Left lung (tissue), 10 donors: ENCODE results near the gene WRNIP1. TPM values are rescaled to one million over a fixed set of nuclear protein-coding genes. Genes with fewer than 3 reads are reported as not detected.
A peak's percentile ranks its signal among the peaks of the same experiment; 100 is the strongest.

Experiments used
- ATAC-seq: fragments of 200-7000 bp; cut with Tn5 transposase; one replicate; pipeline ENCODE4 v1.9.1; 2020; ENCODE audit warnings: moderate library complexity
- DNase-seq, 4 donors: peaks; one replicate each; pipeline ENCODE4 v3.0.0-alpha.2; 2013 to 2020
- H3K27ac ChIP-seq, 2 donors: fragments of 200-600 bp; sonication (generic) in 1 of 2; one replicate each; pipeline versions ENCODE4 v1.5.0 to v1.8.0; 2020 to 2021
- H3K27me3 ChIP-seq, 2 donors: fragments of 200-600 bp; sonication (generic) in 1 of 2; one replicate each; pipeline versions ENCODE4 v1.5.0 to v1.8.0; 2020 to 2021
- H3K36me3 ChIP-seq, 2 donors: fragments of 200-600 bp; sonication (generic) in 1 of 2; one replicate each; pipeline versions ENCODE4 v1.5.0 to v1.8.0; 2020 to 2021
- H3K4me1 ChIP-seq, 2 donors: fragments of 200-600 bp; one replicate each; pipeline ENCODE4 v1.8.0; 2021
- H3K4me3 ChIP-seq, 2 donors: fragments of 200-600 bp; sonication (generic) in 1 of 2; one replicate each; pipeline versions ENCODE4 v1.5.0 to v1.8.0; 2020 to 2021; ENCODE audit warnings: mild to moderate bottlenecking in 1 of 2
- H3K9me3 ChIP-seq, 2 donors: fragments of 200-600 bp; sonication (generic) in 1 of 2; one replicate each; pipeline versions ENCODE4 v1.5.0 to v1.8.0; 2020 to 2021
- CTCF ChIP-seq, 2 donors: fragments of 200-600 bp; sonication (generic) in 1 of 2; IDR thresholded peaks; one replicate each; pipeline versions ENCODE4 v1.5.0 to v1.8.0; 2021; ENCODE audit warnings: antibody characterized with exemption in 2 of 2
- intact Hi-C, 2 donors: fragments of 100-400 bp; cut with DNase I; formaldehyde crosslinking; loops; one replicate each; pipeline versions ENCODE4 v1.11.2 to v1.14.2; 2022
- polyA plus RNA-seq, 6 donors: library from polyadenylated mRNA; unstranded; fragments of 120-200 nt; gene quantifications; one replicate each; pipeline ENCODE4 v1.2.1, GENCODE V29; 2013; ENCODE audit not compliant: insufficient read length in 6 of 6
- total RNA-seq, 2 donors: library from RNA; stranded (reverse); fragmentation: NEBNext Ultra II Directional; extraction: Animal tissue kit (Norgen Biotek cat#: 25700); gene quantifications; one replicate each; pipeline ENCODE4 v1.2.1, GENCODE V29; 2021
- donor health status: DM: no; HTN: yes; CAD: no.
- donor health status: DM: no; HTN: no; CAD: no.

Gene WRNIP1
- total and polyA plus RNA-seq, 8 donors: 34.9 to 51.6 (median 49.0) TPM

GRCh38 chr6:2777249-2777648 is 12.1 kb downstream of the WRNIP1 start:
- ATAC-seq (no peak), DNase-seq (no peak)
- no peaks in the 10 kb centered on the region for H3K27me3 ChIP-seq
- H3K27ac ChIP-seq: no peak overlapping the region
- peaks cover 0 to 11% of the 10 kb centered on the region in 2 donors for H3K4me1 ChIP-seq
- no peaks in the 10 kb centered on the region for H3K9me3 ChIP-seq
- no peak for TF ChIP-seq CTCF (IDR thresholded peaks at IDR 0.05)
- intact Hi-C loops: no loop called here
- H3K4me3 ChIP-seq: no peak overlapping the region
- H3K36me3 ChIP-seq: peaks cover 0 to 66% of the 10 kb centered on the region in 2 donors

DNA sequence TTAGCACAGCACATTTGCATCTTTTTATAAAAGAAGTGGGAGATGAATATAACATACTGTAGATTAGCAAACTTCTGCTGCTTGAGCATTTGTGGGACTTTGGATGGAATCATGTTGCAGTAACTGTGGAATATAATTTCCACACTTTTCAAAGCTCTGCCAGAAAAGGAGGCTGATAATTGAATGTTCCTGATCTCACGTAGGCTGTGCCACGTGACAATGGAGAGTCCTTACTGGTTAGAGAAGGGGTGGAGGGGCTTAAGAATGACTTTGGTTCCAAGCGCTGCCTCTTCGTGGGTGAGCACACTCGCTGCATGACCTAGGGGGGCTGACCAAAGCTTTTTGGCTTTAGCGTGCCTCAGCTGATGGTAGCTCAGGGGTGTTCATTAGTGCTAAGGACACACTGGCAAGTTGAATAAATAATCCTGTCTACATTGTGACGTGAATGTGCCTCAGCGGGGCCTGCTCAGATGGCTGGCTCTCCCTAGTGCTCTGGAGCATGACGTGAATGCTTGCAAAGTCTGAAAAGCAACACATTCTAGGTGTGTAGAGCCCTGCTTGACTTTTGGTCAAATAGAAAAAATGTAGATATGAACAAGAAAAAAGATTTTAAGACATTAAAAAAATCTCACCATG is 15.0 kb downstream of the WRNIP1 start:
- no peaks in the 10 kb centered on the region for H3K9me3 ChIP-seq
- peaks cover 0 to 13% of the 10 kb centered on the region in 2 donors for H3K4me1 ChIP-seq
- intact Hi-C loops: no loop called here
- H3K27ac ChIP-seq: no peak overlapping the region
- TF ChIP-seq CTCF (IDR thresholded peaks at IDR 0.05): no peak
- H3K4me3 ChIP-seq: no peak overlapping the region
- H3K36me3 ChIP-seq: peaks cover 0 to 59% of the 10 kb centered on the region in 2 donors
- ATAC-seq: no peak
- H3K27me3 ChIP-seq: no peaks in the 10 kb centered on the region
- no peak for DNase-seq

DNA sequence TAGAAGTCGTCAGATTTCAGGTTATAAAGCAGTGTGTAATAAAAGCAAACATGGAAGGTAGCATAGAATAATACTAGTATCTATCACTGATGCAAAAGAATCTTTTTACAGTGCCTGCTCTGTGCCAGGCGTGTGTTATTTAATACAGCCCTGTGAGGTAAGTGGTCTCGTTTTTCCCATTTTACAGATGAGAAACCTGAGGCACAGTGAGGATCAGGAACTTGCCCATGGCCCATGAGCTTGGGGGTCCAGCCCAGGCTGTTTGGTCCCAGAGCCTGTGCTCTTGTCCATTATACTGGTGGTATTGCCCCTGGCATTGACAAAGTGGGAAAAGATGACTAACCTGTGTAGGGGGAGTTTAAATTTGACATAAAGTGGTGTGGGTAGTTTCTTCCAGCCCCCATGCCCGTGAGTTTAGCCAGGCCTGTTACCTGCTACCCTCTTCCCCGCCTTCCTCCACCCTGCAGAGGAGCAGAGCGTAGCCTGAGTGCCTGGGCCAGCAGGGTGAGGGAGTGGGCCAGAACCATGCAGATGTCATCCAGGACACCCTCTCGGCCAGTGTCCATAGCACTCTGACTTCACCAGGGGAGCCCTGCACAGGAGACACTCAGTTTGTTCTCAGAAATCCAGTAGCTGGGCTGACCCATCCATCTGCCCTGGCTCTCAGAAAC is 16.6 kb downstream of the WRNIP1 start:
- Histone ChIP-seq H3K27ac (no peak overlapping the region), H3K27me3 (no peaks in the 10 kb centered on the region), H3K4me3 (no peak overlapping the region), H3K9me3 (no peaks in the 10 kb centered on the region), H3K4me1 (peaks cover 0 to 13% of the 10 kb centered on the region in 2 donors), H3K36me3 (peaks cover 0 to 70% of the 10 kb centered on the region in 2 donors)
- no peak for TF ChIP-seq CTCF (IDR thresholded peaks at IDR 0.05)
- no peak for ATAC-seq
- intact Hi-C loops: no loop called here
- DNase-seq: no peak

DNA sequence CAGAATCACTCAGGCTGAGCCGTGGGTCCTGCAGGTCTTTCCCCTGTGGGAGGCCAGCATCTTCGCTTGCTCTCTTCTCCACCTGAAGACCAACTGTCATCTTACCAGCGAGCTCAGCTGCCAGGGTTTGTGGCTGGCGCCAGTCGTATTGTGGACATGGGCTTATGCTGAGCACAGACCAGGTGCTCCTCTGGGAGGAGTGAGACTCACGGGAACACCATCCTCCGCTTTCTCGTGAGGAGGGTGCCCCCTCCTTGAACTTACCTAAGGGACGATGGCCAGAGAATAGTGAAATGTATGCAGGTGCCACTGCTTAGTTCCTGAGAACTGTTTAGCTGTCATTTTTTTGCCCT is 17.1 kb downstream of the WRNIP1 start:
- TF ChIP-seq CTCF (IDR thresholded peaks at IDR 0.05): no peak
- Histone ChIP-seq H3K9me3 (no peaks in the 10 kb centered on the region), H3K4me1 (peaks cover 0 to 13% of the 10 kb centered on the region in 2 donors), H3K27ac (no peak overlapping the region), H3K4me3 (no peak overlapping the region), H3K27me3 (no peaks in the 10 kb centered on the region), H3K36me3 (peaks cover 0 to 70% of the 10 kb centered on the region in 2 donors)
- no peak for DNase-seq
- intact Hi-C loops: no loop called here
- ATAC-seq: no peak

DNA sequence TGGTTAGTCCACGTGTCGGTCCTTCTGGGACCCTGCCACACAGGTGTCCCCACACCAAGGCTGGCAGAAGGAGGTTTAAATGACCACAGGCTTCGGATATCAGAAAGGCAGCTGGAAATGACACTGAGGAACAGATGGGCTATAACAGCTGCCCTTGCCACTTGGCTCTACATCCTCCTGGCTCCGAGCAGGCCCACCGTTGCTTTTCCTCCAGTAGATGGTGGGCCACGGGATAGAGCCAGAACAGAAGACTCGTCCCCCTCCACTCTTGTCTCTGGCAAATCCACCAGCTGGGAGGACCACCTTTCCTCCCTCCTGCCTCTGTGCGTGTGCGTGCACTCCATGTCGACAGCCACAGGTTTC is 17.6 kb downstream of the WRNIP1 start:
- no peak for TF ChIP-seq CTCF (IDR thresholded peaks at IDR 0.05)
- no peaks in the 10 kb centered on the region for H3K9me3 ChIP-seq
- H3K4me3 ChIP-seq: no peak overlapping the region
- no peaks in the 10 kb centered on the region for H3K27me3 ChIP-seq
- ATAC-seq (no peak), DNase-seq (no peak)
- peaks cover 0 to 13% of the 10 kb centered on the region in 2 donors for H3K4me1 ChIP-seq
- peaks cover 0 to 70% of the 10 kb centered on the region in 2 donors for H3K36me3 ChIP-seq
- intact Hi-C loops: no loop called here
- H3K27ac ChIP-seq: peak overlapping the region in 1 of 2 donors; percentile 58
